Smooth muscle cell (in vitro differentiated cells): ENCODE results near the gene TMEM63C. TPM values are rescaled to one million over a fixed set of nuclear protein-coding genes. Genes with fewer than 3 reads are reported as not detected.

Source experiments
- DNase-seq: peaks from one replicate; lab custom pipeline; 2025; ENCODE audit not compliant: unreplicated experiment; lab: John Stamatoyannopoulos, UW
- H2AFZ ChIP-seq: fragments of 200-600 bp; sonication (generic); 2 replicates; pipeline ENCODE4 v1.6.0; 2016; ENCODE audit warnings: antibody characterized with exemption, low read depth, mild to moderate bottlenecking
- H3F3A ChIP-seq: fragments of 200-600 bp; sonication (generic); 2 replicates; pipeline ENCODE4 v1.6.0; 2017; ENCODE audit warnings: antibody characterized with exemption, low read depth
- H3K27ac ChIP-seq: fragments of 200-600 bp; sonication (generic); 2 replicates; pipeline ENCODE4 v1.5.1; 2016; ENCODE audit warnings: low read depth, mild to moderate bottlenecking
- H3K27me3 ChIP-seq: fragments of 200-600 bp; sonication (generic); 2 replicates; pipeline ENCODE4 v1.6.1; 2016; ENCODE audit warnings: low read depth, mild to moderate bottlenecking
- H3K36me3 ChIP-seq: fragments of 200-600 bp; sonication (generic); 2 replicates; pipeline ENCODE4 v1.5.1; 2016; ENCODE audit warnings: low read depth
- H3K4me1 ChIP-seq: fragments of 200-600 bp; sonication (generic); 2 replicates; pipeline ENCODE4 v1.5.1; 2016; ENCODE audit warnings: low read depth
- H3K4me2 ChIP-seq: fragments of 200-600 bp; sonication (generic); 2 replicates; pipeline ENCODE4 v1.6.0; 2016; ENCODE audit warnings: mild to moderate bottlenecking
- H3K4me3 ChIP-seq: fragments of 200-600 bp; sonication (generic); 2 replicates; pipeline ENCODE4 v1.5.1; 2016; ENCODE audit warnings: mild to moderate bottlenecking
- H3K79me2 ChIP-seq: fragments of 200-600 bp; sonication (generic); 2 replicates; pipeline ENCODE4 v1.6.0; 2016; ENCODE audit warnings: low read depth, mild to moderate bottlenecking
- H3K9ac ChIP-seq: fragments of 200-600 bp; sonication (generic); 2 replicates; pipeline ENCODE4 v1.6.0; 2016; ENCODE audit warnings: low read depth
- H3K9me3 ChIP-seq: fragments of 200-600 bp; sonication (generic); replicated peaks from 2 replicates; pipeline ENCODE4 v1.5.1; 2016; ENCODE audit warnings: low read depth
- H4K20me1 ChIP-seq: fragments of 200-600 bp; sonication (generic); 2 replicates; pipeline ENCODE4 v1.6.0; 2016; ENCODE audit warnings: low read depth
- CTCF ChIP-seq: fragments of 200-600 bp; sonication (generic); IDR thresholded peaks from 2 replicates; pipeline ENCODE4 v1.5.1; 2017; ENCODE audit warnings: borderline replicate concordance, mild to moderate bottlenecking, antibody characterized with exemption; ENCODE audit not compliant: insufficient read depth, poor library complexity, severe bottlenecking
- WGBS: methylation state at CpG from one replicate; pipeline ENCODE4 v1.1.7; 2016; ENCODE audit warnings: low lambda C conversion rate; 5-methylcytosine and 5-hydroxymethylcytosine counted together
- polyA plus RNA-seq: library from polyadenylated mRNA; unstranded; fragments of >200 nt; fragmentation: Nextera tagmentation; extraction: Ambion mirVana; gene quantifications from 2 replicates; pipeline ENCODE4 v1.2.1, GENCODE V29; 2016
- total RNA-seq: library from RNA; depleted of rRNA; stranded (reverse); fragments of >200 nt; gene quantifications from 2 replicates; pipeline ENCODE4 v1.2.3, GENCODE V29; 2014

The TMEM63C gene
- total and polyA plus RNA-seq, 2 experiments from 2014 or later: 4.3 to 7.7 TPM

GRCh38 chr14:77246784-77247183 is 65.2 kb downstream of the TMEM63C start:
- 93% methylated on average over 1 of the region's 1 CpG for WGBS
- H3K4me3 ChIP-seq: no peak overlapping the region
- no peak overlapping the region for H3K4me2 ChIP-seq
- H2AFZ ChIP-seq: no peak overlapping the region
- TF ChIP-seq CTCF: no peak
- no peaks in the 10 kb centered on the region for H3K79me2 ChIP-seq
- no peaks in the 10 kb centered on the region for H3K27me3 ChIP-seq
- H3K9me3 ChIP-seq: no peaks in the 10 kb centered on the region
- no peaks in the 10 kb centered on the region for H3K4me1 ChIP-seq
- no peak overlapping the region for H3K9ac ChIP-seq
- DNase-seq: no peak
- H3K27ac ChIP-seq: no peak overlapping the region
- no peaks in the 10 kb centered on the region for H4K20me1 ChIP-seq
- no peaks in the 10 kb centered on the region for H3K36me3 ChIP-seq
- H3F3A ChIP-seq: no peaks in the 10 kb centered on the region

- 89% methylated on average over 7 of the region's 7 CpGs for WGBS
- H3K4me3 ChIP-seq: no peak overlapping the region
- H4K20me1 ChIP-seq: no peaks in the 10 kb centered on the region
- no peak overlapping the region for H3K27ac ChIP-seq
- no peak overlapping the region for H3K9ac ChIP-seq
- no peaks in the 10 kb centered on the region for H3K9me3 ChIP-seq
- no peaks in the 10 kb centered on the region for H3K79me2 ChIP-seq
- H3K4me2 ChIP-seq: no peak overlapping the region
- no peaks in the 10 kb centered on the region for H3K4me1 ChIP-seq
- H3F3A ChIP-seq: no peaks in the 10 kb centered on the region
- no peak for DNase-seq
- no peaks in the 10 kb centered on the region for H3K27me3 ChIP-seq
- H2AFZ ChIP-seq: no peak overlapping the region
- H3K36me3 ChIP-seq: no peaks in the 10 kb centered on the region
- TF ChIP-seq CTCF: no peak
Measured at GRCh38 chr14:77248666-77249065, 67.1 kb downstream of the TMEM63C start.

- H3K36me3 ChIP-seq: no peaks in the 10 kb centered on the region
- TF ChIP-seq CTCF: no peak
- no peaks in the 10 kb centered on the region for H3K9me3 ChIP-seq
- no peak overlapping the region for H3K9ac ChIP-seq
- no peaks in the 10 kb centered on the region for H4K20me1 ChIP-seq
- no peak overlapping the region for H3K4me2 ChIP-seq
- H3K79me2 ChIP-seq: no peaks in the 10 kb centered on the region
- H3K4me1 ChIP-seq: no peaks in the 10 kb centered on the region
- 93% methylated on average over 7 of the region's 7 CpGs for WGBS
- H3K27me3 ChIP-seq: no peaks in the 10 kb centered on the region
- DNase-seq: no peak
- no peaks in the 10 kb centered on the region for H3F3A ChIP-seq
- H3K27ac ChIP-seq: no peak overlapping the region
- no peak overlapping the region for H2AFZ ChIP-seq
- no peak overlapping the region for H3K4me3 ChIP-seq
Measured at GRCh38 chr14:77249286-77249685, 67.7 kb downstream of the TMEM63C start.

GRCh38 chr14:77250927-77251326 is 69.3 kb downstream of the TMEM63C start:
- Histone ChIP-seq H2AFZ (no peak overlapping the region), H3K27me3 (no peaks in the 10 kb centered on the region), H3K4me3 (no peak overlapping the region), H3K9ac (no peak overlapping the region), H4K20me1 (no peaks in the 10 kb centered on the region), H3K36me3 (no peaks in the 10 kb centered on the region), H3K9me3 (no peaks in the 10 kb centered on the region), H3K4me2 (no peak overlapping the region), H3F3A (no peaks in the 10 kb centered on the region), H3K79me2 (no peaks in the 10 kb centered on the region), H3K4me1 (no peaks in the 10 kb centered on the region), H3K27ac (no peak overlapping the region)
- no peak for TF ChIP-seq CTCF
- DNase-seq: no peak
- 97% methylated on average over 6 of the region's 6 CpGs for WGBS
